A549 (cell line): ENCODE data around the gene BRPF3.

Source experiments
- CHD4 ChIP-seq: fragments of 200-600 bp; sonication (generic); IDR thresholded peaks from 2 replicates; pipeline ENCODE4 v1.6.1; 2016; ENCODE audit warnings: antibody characterized with exemption, mild to moderate bottlenecking, borderline replicate concordance
- ESRRA ChIP-seq: fragments of 150-350 bp; IDR thresholded peaks from 2 replicates; pipeline ENCODE4 v1.6.1; 2014; ENCODE audit warnings: mild to moderate bottlenecking, low read length, borderline replicate concordance
- MAFK ChIP-seq: fragments of 450-650 bp; IDR thresholded peaks from 2 replicates; pipeline ENCODE4 v1.6.1; 2014; ENCODE audit not compliant: partially characterized antibody
- MAX ChIP-seq: IDR thresholded peaks from 2 replicates; pipeline ENCODE4 v1.6.1; 2012
- MYC ChIP-seq: IDR thresholded peaks from 2 replicates; pipeline ENCODE4 v1.6.1; 2012; ENCODE audit warnings: mild to moderate bottlenecking, inconsistent platforms, low read length, improper control_type of control experiment, borderline replicate concordance
- PHF8 ChIP-seq: fragments of 200-600 bp; sonication (generic); IDR thresholded peaks from 2 replicates; pipeline ENCODE4 v1.6.1; 2016; ENCODE audit warnings: low read depth, mild to moderate bottlenecking, antibody characterized with exemption, moderate library complexity, borderline replicate concordance
- POLR2A ChIP-seq: IDR thresholded peaks from 2 replicates; pipeline ENCODE4 v1.6.1; 2012; ENCODE audit warnings: mild to moderate bottlenecking, low read length
- TF ChIP-seq, protein P1 (sequence below): fragments of >200 bp; sonication (Bioruptor Twin); formaldehyde crosslinking; IDR thresholded peaks from 3 replicates; pipeline ENCODE4 v1.5.1; 2016
- TF ChIP-seq, protein P2 (sequence below): fragments of 450-650 bp; IDR thresholded peaks from 2 replicates; pipeline ENCODE4 v1.6.1; 2014; ENCODE audit warnings: antibody characterized with exemption

DNA sequence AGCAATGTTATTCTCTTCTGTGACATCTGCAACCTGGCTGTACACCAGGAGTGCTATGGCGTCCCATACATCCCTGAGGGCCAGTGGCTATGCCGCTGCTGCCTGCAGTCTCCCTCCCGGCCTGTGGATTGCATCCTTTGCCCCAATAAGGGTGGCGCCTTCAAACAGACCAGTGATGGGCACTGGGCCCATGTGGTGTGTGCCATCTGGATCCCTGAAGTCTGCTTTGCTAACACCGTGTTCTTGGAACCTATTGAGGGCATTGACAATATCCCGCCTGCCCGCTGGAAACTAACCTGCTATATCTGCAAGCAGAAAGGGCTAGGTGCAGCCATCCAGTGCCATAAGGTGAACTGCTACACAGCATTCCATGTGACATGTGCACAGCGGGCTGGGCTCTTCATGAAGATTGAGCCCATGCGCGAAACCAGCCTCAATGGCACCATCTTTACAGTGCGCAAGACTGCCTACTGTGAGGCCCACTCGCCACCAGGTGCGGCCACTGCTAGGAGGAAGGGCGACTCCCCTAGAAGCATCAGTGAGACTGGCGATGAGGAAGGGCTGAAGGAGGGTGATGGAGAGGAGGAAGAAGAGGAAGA, 4.6 kb downstream of the BRPF3 start:
- TF ChIP-seq MAFK (no peak), MYC (no peak), POLR2A (no peak), MAX (no peak), PHF8 (no peak), ESRRA (no peak), CHD4 (no peak)
- TF ChIP-seq, protein P1, sequence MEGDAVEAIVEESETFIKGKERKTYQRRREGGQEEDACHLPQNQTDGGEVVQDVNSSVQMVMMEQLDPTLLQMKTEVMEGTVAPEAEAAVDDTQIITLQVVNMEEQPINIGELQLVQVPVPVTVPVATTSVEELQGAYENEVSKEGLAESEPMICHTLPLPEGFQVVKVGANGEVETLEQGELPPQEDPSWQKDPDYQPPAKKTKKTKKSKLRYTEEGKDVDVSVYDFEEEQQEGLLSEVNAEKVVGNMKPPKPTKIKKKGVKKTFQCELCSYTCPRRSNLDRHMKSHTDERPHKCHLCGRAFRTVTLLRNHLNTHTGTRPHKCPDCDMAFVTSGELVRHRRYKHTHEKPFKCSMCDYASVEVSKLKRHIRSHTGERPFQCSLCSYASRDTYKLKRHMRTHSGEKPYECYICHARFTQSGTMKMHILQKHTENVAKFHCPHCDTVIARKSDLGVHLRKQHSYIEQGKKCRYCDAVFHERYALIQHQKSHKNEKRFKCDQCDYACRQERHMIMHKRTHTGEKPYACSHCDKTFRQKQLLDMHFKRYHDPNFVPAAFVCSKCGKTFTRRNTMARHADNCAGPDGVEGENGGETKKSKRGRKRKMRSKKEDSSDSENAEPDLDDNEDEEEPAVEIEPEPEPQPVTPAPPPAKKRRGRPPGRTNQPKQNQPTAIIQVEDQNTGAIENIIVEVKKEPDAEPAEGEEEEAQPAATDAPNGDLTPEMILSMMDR = no peak
- TF ChIP-seq, protein P2, sequence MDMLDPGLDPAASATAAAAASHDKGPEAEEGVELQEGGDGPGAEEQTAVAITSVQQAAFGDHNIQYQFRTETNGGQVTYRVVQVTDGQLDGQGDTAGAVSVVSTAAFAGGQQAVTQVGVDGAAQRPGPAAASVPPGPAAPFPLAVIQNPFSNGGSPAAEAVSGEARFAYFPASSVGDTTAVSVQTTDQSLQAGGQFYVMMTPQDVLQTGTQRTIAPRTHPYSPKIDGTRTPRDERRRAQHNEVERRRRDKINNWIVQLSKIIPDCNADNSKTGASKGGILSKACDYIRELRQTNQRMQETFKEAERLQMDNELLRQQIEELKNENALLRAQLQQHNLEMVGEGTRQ = no peak
